Hematopoietic multipotent progenitor cell treated with erythropoietin and hydrocortisone succinate and interleukin-3 and kit ligand, for 4 days (in vitro differentiated cells): Measurements from ENCODE around the gene ARID2.
A peak's percentile ranks its signal among the peaks of the same experiment; 100 is the strongest.

ENCODE experiments used
- DNase-seq: peaks from one replicate; pipeline ENCODE4 v3.0.0-alpha.2; 2015

The ARID2 gene

GRCh38 chr12:45721369-45721768 is 8.1 kb upstream of the ARID2 start:
- DNase-seq: no peak

- no peak for DNase-seq
Observed at GRCh38 chr12:45721954-45722353, 7.6 kb upstream of the ARID2 start.

- DNase-seq: peak; percentile 82
Observed at GRCh38 chr12:45725631-45726602, 3.6 kb upstream of the ARID2 start.

- DNase-seq: peak; percentile 48
Observed at GRCh38 chr12:45726603-45727300, 2.8 kb upstream of the ARID2 start.

- peak; percentile 100 for DNase-seq
Observed at GRCh38 chr12:45727301-45727979, 2.1 kb upstream of the ARID2 start.

- DNase-seq: no peak
Observed at GRCh38 chr12:45727980-45728629, 1.4 kb upstream of the ARID2 start.

- peak; percentile 99 for DNase-seq
Observed at GRCh38 chr12:45728630-45729232, 775 bp upstream of the ARID2 start.

- no peak for DNase-seq
Observed at GRCh38 chr12:45730084-45730347, 510 bp downstream of the ARID2 start.

GRCh38 chr12:45730348-45731189 is 1.1 kb downstream of the ARID2 start:
- DNase-seq: peak; percentile 74

GRCh38 chr12:45731190-45731775 is 1.8 kb downstream of the ARID2 start:
- DNase-seq: no peak

GRCh38 chr12:45732250-45732649 is 2.7 kb downstream of the ARID2 start:
- DNase-seq: peak; percentile 64

- peak; percentile 20 for DNase-seq
Observed at GRCh38 chr12:45732936-45733335, 3.4 kb downstream of the ARID2 start.

GRCh38 chr12:45737638-45738037 is 8.1 kb downstream of the ARID2 start:
- DNase-seq: no peak

GRCh38 chr12:45742590-45742989 is 13.1 kb downstream of the ARID2 start:
- no peak for DNase-seq

- no peak for DNase-seq
Observed at GRCh38 chr12:45743247-45743646, 13.7 kb downstream of the ARID2 start.

GRCh38 chr12:45745861-45746277 is 16.4 kb downstream of the ARID2 start:
- peak; percentile 74 for DNase-seq

GRCh38 chr12:45756666-45757065 is 27.2 kb downstream of the ARID2 start:
- peak; percentile 23 for DNase-seq

- DNase-seq: no peak
Observed at GRCh38 chr12:45757172-45757571, 27.7 kb downstream of the ARID2 start.

GRCh38 chr12:45760333-45760732 is 30.8 kb downstream of the ARID2 start:
- no peak for DNase-seq

- peak; percentile 79 for DNase-seq
Observed at GRCh38 chr12:45762185-45763110, 32.9 kb downstream of the ARID2 start.
